HG03097 (cell line): ENCODE data around the gene DHRS13.
"Not testable (repeated sequence)": the region's sequence is repeated elsewhere in the genome, so short reads cannot be mapped to it uniquely, and the experiment has no call there.

Source experiments
- ATAC-seq: cut with Tn5 transposase; IDR thresholded peaks from one replicate; pipeline ENCODE4 v1.9.1; 2021; ENCODE audit not compliant: unreplicated experiment, low FRiP score

The DHRS13 gene

DNA sequence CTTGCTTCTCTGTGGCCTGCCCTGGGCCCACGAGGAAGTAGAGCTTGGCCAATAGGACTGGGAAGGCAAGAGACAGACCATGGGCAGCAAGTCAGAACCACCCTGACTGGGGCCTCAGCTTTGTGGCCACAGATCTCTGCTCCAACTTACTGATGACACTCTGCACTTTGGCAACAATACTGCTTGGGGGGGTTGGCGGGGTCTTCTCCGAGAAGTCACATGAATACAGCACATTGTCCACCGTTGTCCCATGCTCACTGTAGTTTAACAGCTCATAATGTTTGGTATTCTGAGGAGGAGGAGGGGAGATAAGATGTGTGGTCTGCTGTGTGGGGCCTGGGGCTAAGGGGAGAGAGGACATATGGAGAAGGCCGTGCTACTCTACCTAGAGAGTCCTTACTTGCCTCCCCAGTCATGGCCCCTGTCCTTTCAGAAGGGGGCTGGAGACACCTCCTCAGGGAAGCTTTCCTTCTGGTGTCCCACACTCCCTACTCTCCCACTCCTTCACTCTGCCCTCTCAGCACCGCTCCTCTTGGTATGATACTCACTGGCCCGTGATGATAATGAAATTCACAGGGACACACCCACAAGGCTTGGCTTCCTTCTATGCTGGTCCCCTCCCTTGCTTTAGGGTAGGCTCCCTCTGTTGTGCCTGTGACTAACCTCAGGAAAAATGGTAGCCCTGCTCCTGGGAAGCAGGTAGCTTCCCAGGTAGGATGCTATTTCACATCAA lies 4.0 kb upstream of the DHRS13 start:
- ATAC-seq = no peak

DNA sequence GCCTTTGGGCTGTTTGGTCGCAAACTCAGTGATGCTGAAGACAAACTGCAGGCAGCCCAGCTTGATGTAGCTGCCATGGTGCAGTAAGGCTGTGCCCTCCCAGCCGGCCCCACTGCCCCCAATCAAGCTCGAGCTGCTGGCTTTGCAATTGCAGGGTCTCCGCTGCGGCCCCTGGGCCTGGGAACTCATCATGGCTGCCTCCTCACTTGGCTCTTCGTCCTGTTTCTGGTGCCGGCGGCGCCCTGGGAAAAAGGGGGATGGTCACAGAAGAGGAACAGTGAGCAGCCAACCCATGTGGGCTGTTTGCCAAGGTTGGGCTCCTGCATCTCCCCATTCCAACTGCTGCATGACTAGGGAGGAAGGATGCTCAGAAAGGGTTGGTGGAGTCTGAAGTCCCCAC lies 3.4 kb upstream of the DHRS13 start:
- no peak for ATAC-seq

DNA sequence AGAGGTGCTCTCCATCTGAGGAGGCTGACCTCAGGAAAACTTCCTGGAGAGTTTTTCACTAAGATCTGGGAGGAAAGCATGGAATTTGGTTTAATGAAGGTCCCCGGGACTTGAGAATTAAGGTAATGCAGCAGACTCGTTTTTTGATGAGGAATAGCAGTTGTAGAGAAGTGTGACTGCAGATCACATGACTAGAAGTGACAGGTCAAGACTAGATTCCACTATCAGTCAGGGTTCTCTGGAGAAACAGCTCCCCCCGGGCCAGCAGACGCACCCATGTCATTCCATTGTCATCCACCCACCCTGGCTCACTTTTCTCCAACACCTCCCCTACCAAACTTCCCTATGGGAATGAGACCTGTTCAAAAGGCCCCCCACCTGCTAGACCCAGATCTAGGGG lies 1.9 kb upstream of the DHRS13 start:
- no peak for ATAC-seq

DNA sequence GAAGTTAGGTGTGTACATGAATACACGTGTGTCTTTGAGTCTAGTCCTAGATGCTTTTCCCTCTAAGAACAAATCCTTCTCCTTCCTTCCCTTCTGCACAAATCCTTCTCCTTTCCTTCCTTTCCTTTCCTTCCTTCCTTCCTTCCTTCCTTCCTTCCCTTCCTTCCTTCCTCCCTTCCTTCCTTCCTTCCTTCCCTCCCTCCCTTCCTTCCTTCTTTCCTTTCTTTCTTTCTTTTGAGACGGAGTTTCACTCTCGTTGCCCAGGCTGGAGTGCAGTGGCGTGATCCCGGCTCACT lies 615 bp upstream of the DHRS13 start:
- not testable (repeated sequence) for ATAC-seq

DNA sequence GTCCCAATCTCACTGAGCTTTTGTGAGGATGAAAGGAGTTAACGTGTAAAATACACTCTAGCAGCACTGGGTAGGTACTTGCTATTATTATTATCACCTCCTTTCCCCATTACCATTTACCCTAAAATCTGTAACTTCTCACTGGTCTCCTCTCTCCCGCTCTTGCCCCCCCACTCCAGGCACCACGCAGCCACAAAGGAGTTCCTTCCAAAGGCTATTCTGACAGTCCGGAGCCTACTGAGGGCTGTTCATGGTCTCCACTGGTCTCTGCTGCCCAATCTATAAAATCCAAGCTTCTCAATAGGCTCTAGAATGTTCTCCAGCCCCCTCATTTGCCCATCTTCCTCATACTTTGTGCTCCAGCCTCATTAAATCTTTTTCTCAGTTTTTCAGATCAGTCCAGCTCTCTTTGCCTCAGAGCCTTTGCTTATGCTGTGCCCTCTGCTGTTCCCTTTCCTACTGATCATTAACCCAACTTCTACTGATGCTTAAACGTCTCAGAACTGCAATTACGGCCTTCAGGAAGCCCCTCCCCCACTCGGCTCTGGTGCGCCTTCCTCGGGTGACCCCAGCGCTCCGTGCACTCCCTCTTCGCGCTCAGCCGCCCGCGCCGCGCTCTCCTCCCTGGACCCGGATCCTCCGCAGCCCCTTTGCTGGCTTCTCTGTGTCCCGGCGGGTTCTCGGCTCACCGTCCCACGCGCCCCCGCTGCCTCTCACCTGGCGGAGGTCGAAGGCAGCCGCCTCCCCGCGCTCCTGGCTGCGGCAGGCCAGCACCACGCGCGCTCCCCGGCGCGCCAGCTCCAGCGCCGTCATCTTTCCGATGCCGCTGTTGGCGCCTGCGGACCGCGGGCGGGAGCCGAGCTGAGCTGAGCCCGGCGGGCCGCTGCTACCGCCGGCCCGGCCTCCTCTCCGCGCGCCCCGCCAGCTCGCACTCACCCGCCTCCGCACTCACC lies 737 bp downstream of the DHRS13 start:
- ATAC-seq = peak; percentile 41

DNA sequence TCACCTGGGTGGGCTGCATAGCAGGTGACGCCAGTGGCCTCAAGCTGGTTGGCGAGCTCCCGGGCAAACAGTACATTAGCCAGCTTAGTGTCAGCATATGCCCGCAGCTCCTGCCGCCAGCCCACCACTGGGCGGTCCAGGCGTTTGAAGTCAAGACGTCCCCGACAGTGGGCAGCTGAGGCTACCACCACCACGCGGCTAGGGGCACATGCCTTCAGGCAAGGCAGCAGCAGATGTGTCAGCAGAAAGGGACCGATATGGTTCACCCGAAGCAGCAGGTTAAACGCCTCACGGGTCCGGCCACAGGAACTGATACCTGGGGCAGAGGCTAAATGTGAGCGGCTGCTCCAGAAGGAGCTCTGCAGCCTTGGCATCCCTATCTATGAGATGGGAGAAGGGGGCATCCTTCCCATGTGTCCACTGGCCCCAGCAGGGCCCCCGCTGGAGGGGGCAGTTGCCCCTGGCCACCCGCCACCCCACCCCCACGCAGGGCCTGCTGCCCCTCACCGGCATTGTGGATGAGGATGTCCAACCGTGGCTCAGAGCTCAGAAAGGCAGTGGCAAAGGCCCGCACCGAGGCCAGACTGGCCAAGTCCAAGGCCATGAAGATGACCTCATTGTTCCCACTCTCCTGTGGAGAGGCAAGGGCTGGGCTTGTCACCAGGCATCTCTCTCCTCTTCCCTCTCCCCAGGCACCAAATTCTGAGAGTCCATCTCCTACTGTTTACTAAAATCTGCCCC lies 1.7 kb downstream of the DHRS13 start:
- ATAC-seq = no peak

DNA sequence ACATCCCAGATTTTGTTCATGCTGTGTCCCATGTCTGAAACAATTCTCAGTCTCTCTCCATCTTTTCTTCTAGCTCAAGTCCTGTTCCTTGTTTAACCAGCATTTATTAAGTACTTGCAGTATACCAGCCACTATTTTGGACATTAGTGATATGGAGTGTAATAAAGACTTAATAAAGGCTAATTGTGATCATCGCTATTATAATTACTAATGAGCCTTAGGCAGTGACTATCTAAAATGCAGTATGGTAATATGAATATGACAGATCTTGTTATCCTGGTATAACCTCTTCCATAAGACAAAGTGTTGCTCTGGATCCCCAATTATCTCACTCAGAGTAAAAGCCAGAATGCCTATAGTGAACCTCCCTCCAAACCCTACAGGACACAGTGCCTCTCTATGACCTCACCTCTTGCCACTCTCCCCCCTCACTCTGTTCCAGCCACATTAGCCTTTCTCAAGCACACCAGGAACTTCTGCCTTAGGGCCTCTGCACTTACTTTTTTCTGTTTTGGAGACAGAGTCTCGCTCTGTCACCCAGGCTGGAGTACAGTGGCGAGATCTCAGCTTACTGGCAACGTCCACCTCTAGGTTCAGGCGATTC lies 3.6 kb downstream of the DHRS13 start:
- ATAC-seq = no peak

DNA sequence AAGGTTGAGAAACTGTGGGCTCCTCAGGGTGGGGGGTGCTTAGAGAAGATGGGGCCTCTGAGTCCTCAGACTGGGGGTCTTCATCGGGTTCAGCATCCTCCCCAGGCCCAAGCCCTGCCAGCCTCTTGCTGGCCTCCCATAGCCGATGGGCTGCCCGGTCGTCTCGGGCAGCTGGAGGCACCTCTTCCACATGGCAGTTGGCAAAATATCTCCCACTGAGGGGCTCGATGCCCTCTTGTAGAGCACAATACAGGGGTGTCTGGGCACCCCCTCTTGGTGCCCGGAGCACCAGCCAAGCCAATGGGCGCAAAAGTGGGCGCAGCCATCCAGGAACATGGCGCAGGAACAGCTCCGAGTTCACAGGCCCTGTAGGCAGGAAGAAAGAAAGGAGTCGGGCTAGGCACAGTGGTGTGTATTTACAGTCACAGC lies 4.3 kb downstream of the DHRS13 start:
- no peak for ATAC-seq

DNA sequence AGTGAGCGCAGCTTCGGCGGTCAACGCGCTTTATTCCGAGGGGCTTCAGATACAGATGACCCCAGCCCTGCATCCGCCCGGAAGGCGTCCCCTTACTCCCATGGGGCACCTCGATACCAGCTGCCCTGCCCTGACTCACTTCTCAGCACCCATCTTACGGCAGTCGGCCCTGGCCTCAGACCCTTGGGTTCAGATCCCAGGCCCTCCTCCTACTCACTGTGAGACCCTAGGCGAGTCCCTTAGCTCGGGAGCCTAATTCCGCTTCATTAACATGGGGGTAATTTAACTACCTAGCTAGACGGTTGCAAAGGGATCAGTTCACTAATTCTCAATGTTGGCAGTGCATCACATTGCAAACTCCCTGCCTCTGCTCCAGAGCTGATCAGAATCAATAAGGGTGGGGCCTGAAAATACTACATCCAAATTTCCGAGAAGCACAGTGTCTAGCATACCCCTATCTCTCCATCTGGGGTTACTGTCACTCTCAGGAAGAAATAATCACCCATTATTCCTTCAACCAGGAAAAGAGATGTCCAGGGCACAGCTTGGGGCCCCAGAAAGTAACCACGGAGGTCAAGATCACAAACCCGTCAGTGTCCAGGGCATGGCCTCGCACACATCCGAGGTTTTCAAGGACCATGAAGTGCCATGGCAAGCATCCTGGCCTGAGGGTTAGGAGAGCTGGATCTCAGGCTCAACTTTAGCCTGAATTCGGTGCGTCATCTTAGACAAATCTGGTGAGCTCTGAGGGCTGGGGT lies 4.9 kb downstream of the DHRS13 start:
- ATAC-seq = no peak

DNA sequence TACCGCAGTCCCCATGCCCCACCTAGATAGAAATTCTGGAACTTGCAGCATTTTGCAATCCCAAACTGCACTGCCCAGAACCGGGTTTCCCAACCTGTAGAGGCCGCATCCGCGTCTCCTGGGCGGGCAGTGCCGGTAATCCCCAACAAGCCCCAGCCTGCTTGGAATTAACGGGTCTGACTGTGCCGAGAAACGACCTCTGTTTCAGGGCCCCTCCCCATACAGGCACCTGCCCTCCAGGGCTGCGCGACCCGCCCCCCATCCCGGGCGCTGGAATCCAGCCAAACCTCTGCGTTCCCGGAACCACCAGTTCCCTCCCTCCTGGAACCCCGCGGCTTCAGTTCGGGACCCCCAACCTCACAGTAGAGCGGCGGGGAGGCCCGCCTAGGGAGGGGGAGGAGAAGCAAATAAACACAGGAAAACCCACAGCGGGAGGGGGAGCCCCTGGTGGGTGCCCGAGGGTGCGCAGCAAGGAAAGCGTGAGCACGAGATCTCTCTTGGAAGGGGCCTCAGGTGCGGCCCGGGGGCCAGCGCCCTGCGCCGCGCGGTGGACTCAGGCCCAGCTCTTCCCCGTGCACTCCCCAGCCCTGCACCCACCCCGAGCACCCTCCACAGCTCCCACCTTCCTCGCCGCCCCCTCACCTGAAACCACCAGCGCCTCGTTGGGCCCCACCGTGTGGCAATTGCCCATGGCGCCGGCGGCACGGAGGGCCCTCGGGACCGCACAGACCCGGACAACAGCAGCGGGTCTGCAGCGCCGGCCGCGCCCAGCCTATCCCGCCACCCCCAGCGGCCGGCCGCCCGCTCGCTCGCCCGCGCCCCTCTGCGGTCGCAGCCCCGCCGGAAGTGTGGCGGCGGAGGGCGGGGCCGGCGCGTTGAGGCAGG lies 5.8 kb downstream of the DHRS13 start, which contains the start of gene FLOT2:
Gene FLOT2 (minus strand): TSS at position 850 of the 885 bp plus-strand sequence. CDS start 159 bp downstream, at position 691.
- ATAC-seq = no peak

DNA sequence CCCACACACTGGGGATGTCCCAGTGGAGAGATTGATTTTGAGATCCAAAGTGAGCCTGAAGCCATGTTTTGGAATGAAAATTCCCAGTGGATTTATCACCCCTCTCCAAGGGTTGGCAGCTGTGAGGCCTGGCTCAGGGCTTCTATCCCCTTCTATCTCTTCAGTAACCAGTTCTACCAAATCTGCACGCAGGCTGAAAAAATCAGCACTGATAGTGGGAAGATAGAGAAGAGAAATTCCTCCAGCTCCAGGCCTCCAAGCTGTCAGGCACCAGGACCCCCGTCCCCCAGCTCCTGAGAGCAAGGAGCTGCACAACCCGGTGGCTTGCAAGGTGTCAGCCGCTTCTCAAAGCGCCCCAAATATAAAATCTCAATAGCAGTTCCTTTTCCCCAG lies 6.4 kb downstream of the DHRS13 start:
- no peak for ATAC-seq

DNA sequence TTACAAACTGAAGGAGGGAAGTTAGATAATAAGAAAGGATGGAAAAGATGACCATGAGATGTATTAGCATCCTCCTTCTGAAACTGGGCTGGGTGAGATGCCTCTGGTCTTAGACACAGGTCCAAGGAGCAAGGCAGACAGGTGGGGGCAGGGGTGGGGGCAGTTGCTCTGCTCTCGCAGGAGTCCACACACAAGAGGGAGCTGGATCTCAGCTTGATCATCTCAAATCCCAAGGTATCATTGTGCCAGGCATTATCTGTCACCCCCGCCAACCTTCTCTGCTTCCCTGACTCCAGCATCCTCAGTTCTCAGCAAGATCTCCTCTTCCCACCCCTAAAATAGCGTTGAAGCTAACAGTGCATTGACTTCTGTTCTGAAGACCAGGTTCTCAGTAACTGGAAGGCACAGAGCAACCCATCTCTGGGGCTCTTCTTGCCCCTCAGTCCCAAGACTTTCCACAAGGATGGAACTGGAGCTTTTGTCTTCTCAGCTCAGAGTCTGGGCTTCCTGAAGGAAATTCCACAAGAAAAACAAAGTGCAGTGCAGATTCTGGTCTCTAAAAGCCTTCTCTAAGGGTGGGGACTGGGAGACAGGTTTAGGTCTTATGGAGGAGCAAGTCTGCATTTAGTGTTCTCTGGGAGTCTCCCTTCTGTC lies 7.0 kb downstream of the DHRS13 start:
- no peak for ATAC-seq

DNA sequence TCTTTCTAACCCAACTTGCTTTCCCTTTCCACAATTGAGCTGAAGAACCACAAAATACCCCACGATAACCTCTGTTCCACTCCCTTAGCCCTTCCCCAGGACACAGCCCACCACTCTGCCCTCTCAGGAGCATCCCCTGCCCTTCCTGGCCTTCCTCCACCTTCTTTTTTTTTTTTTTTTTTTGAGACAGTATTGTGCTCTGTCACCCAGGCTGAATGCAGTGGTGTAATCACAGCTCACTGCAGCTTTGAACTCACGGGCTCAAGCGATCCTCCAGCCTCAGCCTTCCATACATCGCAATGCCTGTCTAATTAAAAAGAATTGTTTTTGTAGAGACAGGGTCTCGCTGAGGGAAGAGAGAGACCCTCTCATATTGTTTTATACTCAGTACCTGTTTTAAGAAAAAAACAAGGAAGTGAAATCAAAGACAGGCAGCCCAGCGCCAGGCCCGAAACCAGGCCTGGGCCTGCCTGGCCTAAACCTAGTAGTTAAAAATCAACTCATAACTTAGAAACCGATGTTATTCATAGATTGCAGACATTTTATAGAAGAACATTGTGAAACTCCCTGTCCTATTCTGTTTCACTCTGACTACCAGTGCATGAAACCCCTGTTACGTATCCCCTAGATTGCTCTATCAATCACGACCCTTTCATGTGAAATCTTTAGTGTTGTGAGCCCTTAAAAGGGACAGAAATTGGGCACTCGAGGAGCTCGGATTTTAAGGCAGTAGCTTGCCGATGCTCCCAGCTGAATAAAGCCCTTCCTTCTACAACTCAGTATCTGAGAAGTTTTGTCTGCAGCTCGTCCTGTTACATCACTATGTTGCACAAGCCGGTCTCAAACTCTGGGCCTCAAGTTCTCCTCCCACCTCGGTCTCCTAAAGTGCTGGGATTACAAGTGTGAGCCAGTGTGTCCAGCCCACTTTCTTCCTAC lies 9.4 kb downstream of the DHRS13 start:
- ATAC-seq = not testable (repeated sequence)

DNA sequence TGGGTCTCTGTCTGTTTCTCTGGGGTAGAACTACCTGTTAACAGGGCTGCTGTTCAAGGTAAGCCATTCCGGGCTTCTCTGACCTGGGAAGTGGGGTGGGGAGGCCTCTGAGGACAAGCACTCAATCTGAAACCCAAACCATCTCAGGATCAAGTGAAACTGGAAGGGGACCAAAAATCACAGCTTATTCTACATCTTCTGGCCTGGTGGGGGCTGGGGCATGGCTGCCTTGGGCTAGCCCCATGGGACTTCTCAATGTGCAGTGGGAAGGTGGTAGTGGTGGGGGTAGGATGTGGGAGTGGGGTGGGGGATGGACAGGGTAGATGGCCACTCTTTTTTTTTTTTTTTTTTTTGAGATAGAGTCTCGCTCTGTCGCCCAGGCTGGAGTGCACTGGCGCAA lies 10.9 kb downstream of the DHRS13 start:
- no peak for ATAC-seq

DNA sequence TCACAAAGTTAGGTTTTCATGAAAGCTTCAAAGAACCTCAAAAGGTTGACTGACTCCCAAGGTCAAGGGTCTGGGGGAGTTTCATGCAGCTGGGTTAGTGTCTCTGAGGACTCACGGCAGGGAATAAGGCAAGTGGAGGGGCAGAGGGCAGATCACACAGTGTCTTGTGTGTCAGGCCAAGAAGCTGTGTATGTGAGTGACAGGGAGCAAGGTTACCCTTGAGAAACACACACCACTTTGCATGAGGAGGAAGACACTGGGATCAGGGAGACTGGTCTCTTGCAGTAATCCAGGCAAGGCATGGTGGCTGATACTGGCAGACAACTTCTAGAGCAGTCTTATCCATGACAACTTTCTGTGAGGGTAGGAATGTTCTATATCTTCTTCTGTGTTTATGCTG lies 11.7 kb downstream of the DHRS13 start:
- ATAC-seq = no peak

DNA sequence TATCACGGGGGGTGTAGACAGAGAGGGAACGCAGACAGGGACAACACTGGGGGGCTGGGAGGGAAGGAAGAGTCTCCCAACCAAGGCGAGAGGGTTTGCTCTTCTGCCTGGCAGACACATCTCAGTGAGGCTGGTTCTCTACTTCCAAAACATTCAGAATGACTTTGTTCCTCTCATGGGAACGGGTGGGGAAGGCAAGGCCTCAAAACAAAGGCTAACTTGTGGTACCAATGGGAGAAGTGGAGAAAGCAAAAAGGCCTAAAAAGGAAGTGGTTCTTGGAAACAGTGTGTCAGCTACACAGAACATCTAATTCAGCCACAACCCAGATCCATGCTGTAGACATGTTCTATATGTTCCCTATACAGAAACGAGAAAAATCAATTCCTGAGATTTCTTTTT lies 12.9 kb downstream of the DHRS13 start:
- ATAC-seq = no peak

DNA sequence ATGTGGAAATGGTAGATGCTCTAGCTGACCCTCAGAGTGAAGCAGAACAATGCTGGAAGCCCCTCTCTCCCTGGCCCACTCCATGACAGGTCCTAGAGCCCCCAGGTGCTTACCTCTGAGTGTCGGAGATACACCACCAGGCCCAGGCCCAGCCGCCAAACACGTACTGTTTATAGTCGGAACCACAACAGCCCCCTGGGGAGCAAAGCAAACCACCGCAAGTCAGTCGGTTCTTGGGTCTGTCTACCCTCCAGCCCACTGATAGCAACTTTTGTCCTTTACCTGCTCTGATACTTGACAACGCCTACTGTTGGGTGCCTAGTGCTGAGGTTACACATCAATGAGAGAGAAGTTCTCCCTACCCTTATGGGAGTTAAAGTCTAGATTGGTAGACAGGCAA lies 14.0 kb downstream of the DHRS13 start:
- ATAC-seq = no peak
